ENCODE results near the gene TBC1D16.

The TBC1D16 gene

DNA sequence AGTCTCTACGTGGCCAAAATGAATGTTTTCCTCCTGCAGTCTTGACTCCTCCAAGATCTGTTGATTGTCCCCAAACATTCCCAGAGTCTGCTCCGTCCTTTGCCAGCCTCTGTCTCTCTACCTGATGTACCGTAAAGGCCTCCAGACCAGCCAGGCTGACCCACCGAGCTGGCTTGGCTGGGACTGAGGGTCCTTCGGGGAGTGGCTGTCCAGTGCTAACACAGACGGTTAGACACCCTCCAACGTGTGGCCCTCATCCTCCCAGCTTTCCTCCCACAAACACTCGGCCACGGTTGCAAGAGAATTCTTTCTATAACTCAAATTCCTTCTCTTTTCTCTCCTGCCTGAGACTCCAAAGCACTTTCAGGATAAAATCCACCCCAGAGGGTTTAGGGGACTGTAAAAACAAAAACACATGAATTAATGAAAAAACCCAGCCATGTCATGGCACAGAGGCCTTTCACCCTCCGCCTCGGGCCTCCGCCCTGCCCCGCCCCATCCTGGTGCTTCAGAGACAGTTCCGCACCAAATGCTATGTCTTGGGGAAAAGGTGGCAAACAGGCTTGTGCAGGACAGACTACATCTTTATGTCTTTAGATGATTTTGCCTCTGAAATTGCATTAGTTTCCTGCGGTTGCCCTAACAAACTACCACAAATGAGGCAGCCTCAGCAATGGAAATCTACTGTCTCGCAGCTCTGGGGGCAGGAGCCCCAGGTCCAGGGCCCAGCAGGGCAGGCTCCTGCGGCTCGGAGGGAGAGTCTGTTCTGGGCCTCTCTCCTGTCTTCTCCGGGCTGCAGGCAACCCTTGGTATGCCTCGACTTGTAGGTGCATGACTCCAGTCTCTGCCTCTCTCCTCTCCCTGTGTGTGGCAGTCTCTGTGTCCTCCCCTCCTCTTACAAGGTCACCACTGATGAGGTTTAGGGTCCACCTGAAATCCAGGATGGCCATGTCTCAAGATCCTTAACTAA, 124.0 kb downstream of the TBC1D16 start:
- Histone ChIP-seq H3K27me3 (ENCODE audit: control insufficient read depth, insufficient read depth, low read length) (no peaks in the 10 kb centered on the region), H3K4me3 (ENCODE audit: low read depth, low read length) (no peak overlapping the region), H3K9ac (ENCODE audit: low read length) (no peak overlapping the region), H3K9me3 (ENCODE audit: control insufficient read depth, insufficient read depth, low read depth, low read length) (no peaks in the 10 kb centered on the region), H3K4me1 (ENCODE audit: control insufficient read depth, insufficient read depth, low read length) (peaks cover 16% of the 10 kb centered on the region), H3K36me3 (ENCODE audit: control insufficient read depth, insufficient read depth, low read length) (no peaks in the 10 kb centered on the region), H3K27ac (ENCODE audit: low read depth, low read length) (no peak overlapping the region)

DNA sequence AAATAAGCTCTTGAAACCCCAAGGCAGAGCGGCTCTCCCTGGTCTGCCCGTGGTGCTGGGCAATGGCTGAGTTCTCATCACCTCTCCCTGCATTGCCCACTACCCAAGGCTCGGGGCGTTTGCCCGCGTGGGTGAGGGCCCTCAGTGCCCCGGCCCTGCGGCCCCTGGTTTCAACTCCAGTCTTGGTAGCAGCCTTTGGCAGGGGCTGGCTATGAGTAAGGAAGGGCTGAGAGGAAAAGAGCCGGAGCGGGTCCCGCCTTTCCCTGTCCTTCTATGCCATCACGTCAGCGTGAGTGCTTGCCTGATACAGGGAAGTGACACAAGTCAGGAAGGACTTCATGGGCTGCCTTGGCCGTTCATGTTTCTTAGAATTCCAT, 124.7 kb downstream of the TBC1D16 start:
- H3K27ac ChIP-seq (ENCODE audit: low read depth, low read length): no peak overlapping the region
- H3K27me3 ChIP-seq (ENCODE audit: control insufficient read depth, insufficient read depth, low read length): no peaks in the 10 kb centered on the region
- H3K4me1 ChIP-seq (ENCODE audit: control insufficient read depth, insufficient read depth, low read length): peaks cover 13% of the 10 kb centered on the region
- H3K4me3 ChIP-seq (ENCODE audit: low read depth, low read length): no peak overlapping the region
- no peaks in the 10 kb centered on the region for H3K9me3 ChIP-seq (ENCODE audit: control insufficient read depth, insufficient read depth, low read depth, low read length)
- H3K9ac ChIP-seq (ENCODE audit: low read length): no peak overlapping the region
- no peaks in the 10 kb centered on the region for H3K36me3 ChIP-seq (ENCODE audit: control insufficient read depth, insufficient read depth, low read length)

DNA sequence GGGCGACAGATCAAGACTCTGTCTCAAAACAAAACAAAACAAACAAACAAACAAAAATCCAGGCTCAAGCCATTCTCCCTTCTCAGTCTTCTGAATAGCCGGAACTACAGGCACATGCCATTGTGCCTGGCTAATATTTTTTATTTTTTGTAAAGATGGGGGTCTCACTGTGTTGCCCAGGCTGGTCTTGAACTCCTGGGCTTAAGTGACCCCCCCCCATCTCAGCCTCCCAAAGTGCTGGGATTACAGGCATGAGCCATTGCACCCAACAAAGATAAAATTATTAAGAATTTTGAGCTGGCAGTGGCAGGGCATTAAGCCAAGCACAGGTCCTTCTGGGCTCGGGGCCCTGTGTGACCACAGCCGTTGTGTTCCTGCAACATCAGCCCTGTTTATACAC, 126.6 kb downstream of the TBC1D16 start:
- H3K27ac ChIP-seq (ENCODE audit: low read depth, low read length): no peak overlapping the region
- peaks cover 11% of the 10 kb centered on the region; the same call in 1 of the 2 replicates for H3K27me3 ChIP-seq (ENCODE audit: control insufficient read depth, insufficient read depth, low read length)
- no peak overlapping the region for H3K9ac ChIP-seq (ENCODE audit: low read length)

DNA sequence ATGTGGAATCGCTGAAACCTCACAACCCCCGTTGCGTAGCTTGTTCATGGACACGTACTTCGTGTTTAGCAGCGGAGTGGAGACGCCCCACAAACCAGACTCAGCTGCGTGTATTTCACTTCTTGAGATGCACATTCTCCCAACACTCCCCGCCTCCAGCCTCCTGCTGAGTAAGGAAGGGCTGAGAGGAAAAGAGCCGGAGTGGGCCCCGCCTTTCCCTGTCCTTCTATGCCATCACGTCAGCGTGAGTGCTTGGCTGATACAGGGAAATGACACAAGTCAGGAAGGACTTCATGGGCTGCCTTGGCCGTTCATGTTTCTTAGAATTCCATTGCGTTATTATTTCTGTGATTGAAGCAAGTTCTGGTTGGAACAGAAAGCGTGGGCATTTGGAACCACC, 127.8 kb downstream of the TBC1D16 start:
- Histone ChIP-seq H3K4me3 (ENCODE audit: low read depth, low read length) (no peak overlapping the region), H3K9ac (ENCODE audit: low read length) (no peak overlapping the region), H3K4me1 (ENCODE audit: control insufficient read depth, insufficient read depth, low read length) (peaks cover 9% of the 10 kb centered on the region), H3K36me3 (ENCODE audit: control insufficient read depth, insufficient read depth, low read length) (no peaks in the 10 kb centered on the region), H3K27me3 (ENCODE audit: control insufficient read depth, insufficient read depth, low read length) (peaks cover 11% of the 10 kb centered on the region; the same call in 1 of the 2 replicates), H3K27ac (ENCODE audit: low read depth, low read length) (no peak overlapping the region), H3K9me3 (ENCODE audit: control insufficient read depth, insufficient read depth, low read depth, low read length) (no peaks in the 10 kb centered on the region)

More for the DNA sequence above, 126.6 kb downstream of the TBC1D16 start:
- Histone ChIP-seq H3K36me3 (ENCODE audit: control insufficient read depth, insufficient read depth, low read length) (no peaks in the 10 kb centered on the region), H3K4me1 (ENCODE audit: control insufficient read depth, insufficient read depth, low read length) (peaks cover 9% of the 10 kb centered on the region), H3K4me3 (ENCODE audit: low read depth, low read length) (no peak overlapping the region), H3K9me3 (ENCODE audit: control insufficient read depth, insufficient read depth, low read depth, low read length) (no peaks in the 10 kb centered on the region)

DNA sequence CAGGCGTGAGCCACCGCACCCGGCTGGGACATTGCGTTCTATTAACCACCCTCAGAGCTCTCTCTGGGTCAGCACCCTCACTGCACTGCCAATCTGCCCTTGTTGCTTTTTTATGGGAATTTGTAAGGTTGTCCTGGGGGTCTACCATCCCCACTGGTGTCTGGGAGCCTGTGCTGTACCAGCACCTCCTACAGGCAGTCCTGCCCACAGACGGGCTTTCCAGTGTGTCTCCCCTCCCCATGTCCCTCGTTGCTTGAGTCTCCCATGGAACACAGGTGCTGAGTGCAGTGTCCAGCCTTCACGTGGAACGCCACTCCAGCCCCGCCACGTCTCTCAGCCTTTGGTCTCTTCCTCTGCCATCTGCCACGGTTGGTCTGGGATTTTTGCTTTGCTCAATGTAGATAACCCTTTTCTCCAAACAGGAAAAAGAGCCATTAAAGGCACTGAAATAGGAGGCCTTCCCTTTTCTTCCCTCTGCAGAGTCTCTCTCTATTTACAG, 128.4 kb downstream of the TBC1D16 start:
- Histone ChIP-seq H3K9me3 (ENCODE audit: control insufficient read depth, insufficient read depth, low read depth, low read length) (no peaks in the 10 kb centered on the region), H3K27me3 (ENCODE audit: control insufficient read depth, insufficient read depth, low read length) (peaks cover 15% of the 10 kb centered on the region; the same call in 1 of the 2 replicates), H3K36me3 (ENCODE audit: control insufficient read depth, insufficient read depth, low read length) (no peaks in the 10 kb centered on the region), H3K4me1 (ENCODE audit: control insufficient read depth, insufficient read depth, low read length) (peaks cover 9% of the 10 kb centered on the region), H3K27ac (ENCODE audit: low read depth, low read length) (no peak overlapping the region), H3K9ac (ENCODE audit: low read length) (no peak overlapping the region), H3K4me3 (ENCODE audit: low read depth, low read length) (no peak overlapping the region)

DNA sequence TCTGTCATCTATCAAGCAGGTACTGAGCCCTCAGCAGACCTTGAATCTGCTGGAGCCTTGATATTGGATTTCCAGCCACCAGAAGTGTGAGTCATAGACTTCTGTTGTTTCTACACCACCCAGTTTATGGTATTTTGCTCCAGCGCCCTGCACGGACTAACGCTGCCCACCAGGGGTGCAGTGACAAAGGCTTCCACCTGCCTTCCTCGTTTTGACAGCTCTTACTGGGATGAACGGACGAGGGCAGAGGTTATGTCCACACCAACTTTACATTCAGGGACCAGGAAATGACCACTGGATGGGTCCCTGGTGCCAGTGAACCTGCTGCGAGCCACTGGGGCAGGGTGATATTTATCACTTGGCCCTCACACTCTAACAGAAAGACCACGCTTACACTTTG, 129.8 kb downstream of the TBC1D16 start:
- Histone ChIP-seq H3K27ac (ENCODE audit: low read depth, low read length) (no peak overlapping the region), H3K27me3 (ENCODE audit: control insufficient read depth, insufficient read depth, low read length) (peaks cover 27% of the 10 kb centered on the region; the same call in 1 of the 2 replicates), H3K9ac (ENCODE audit: low read length) (no peak overlapping the region), H3K4me3 (ENCODE audit: low read depth, low read length) (no peak overlapping the region), H3K4me1 (ENCODE audit: control insufficient read depth, insufficient read depth, low read length) (peaks cover 9% of the 10 kb centered on the region), H3K9me3 (ENCODE audit: control insufficient read depth, insufficient read depth, low read depth, low read length) (no peaks in the 10 kb centered on the region), H3K36me3 (ENCODE audit: control insufficient read depth, insufficient read depth, low read length) (no peaks in the 10 kb centered on the region)

DNA sequence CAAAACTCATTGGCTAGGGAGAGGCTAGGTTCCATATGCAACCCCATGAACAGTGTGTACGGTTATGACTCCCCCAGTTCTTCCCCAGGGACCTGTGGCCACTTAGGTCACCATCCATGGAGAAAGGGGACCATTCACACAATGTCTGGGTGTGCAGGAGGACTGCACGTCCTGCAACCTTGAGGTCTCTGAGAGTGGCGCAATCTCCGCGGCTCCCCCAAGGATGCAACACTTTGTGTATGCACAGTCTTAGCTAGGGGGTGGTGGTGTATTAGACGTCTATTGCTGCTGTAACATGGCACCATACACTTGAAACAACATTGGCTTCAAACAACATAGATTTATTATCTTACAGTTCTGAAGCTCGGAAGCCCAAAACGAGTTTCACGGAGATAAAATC, 130.8 kb downstream of the TBC1D16 start:
- Histone ChIP-seq H3K4me3 (ENCODE audit: low read depth, low read length) (no peak overlapping the region), H3K27ac (ENCODE audit: low read depth, low read length) (no peak overlapping the region), H3K4me1 (ENCODE audit: control insufficient read depth, insufficient read depth, low read length) (peaks cover 9% of the 10 kb centered on the region), H3K9ac (ENCODE audit: low read length) (no peak overlapping the region), H3K9me3 (ENCODE audit: control insufficient read depth, insufficient read depth, low read depth, low read length) (0 out of 2 replicates have a peak, but pooled peaks cover under 1% of the 10 kb centered on the region), H3K36me3 (ENCODE audit: control insufficient read depth, insufficient read depth, low read length) (no peaks in the 10 kb centered on the region), H3K27me3 (ENCODE audit: control insufficient read depth, insufficient read depth, low read length) (peaks cover 27% of the 10 kb centered on the region; the same call in 1 of the 2 replicates)

DNA sequence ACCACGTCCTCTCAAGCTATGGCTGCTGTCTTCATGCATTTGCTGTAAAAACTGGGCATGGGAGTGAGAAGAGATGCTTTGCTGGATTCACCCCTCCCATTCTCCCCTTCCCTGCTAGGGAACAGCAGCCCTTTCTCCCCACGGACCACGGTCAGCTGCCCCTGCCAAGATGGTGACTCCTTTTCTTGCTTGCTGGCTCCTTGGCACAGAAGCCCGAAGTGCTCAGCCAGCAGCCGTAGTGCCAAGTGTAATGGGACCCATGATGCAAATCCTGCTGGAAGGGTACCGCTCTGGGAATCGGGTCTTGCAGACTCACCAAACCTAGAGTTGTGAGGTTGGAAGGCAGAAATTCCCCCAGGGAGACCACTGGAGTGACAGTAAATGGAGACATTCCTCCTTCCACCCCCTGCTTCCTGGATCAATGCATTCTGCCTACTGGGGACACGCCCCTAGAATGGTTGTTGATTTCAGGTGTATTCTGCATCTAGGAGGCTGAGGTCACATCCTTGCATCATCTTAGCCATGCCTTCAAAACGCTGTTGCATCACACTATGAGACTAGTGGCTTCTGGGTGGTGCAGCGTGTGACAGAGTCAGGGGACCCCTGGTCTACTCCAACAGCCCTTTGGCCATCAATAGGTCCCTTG, 133.4 kb downstream of the TBC1D16 start:
- no peak overlapping the region for H3K9ac ChIP-seq (ENCODE audit: low read length)
- H3K4me1 ChIP-seq (ENCODE audit: control insufficient read depth, insufficient read depth, low read length): no peaks in the 10 kb centered on the region
- H3K27ac ChIP-seq (ENCODE audit: low read depth, low read length): no peak overlapping the region
- H3K4me3 ChIP-seq (ENCODE audit: low read depth, low read length): no peak overlapping the region
- H3K36me3 ChIP-seq (ENCODE audit: control insufficient read depth, insufficient read depth, low read length): no peaks in the 10 kb centered on the region
- H3K9me3 ChIP-seq (ENCODE audit: control insufficient read depth, insufficient read depth, low read depth, low read length): 0 out of 2 replicates have a peak, but pooled peaks cover 8% of the 10 kb centered on the region
- peaks cover 27% of the 10 kb centered on the region; the same call in 1 of the 2 replicates for H3K27me3 ChIP-seq (ENCODE audit: control insufficient read depth, insufficient read depth, low read length)

DNA sequence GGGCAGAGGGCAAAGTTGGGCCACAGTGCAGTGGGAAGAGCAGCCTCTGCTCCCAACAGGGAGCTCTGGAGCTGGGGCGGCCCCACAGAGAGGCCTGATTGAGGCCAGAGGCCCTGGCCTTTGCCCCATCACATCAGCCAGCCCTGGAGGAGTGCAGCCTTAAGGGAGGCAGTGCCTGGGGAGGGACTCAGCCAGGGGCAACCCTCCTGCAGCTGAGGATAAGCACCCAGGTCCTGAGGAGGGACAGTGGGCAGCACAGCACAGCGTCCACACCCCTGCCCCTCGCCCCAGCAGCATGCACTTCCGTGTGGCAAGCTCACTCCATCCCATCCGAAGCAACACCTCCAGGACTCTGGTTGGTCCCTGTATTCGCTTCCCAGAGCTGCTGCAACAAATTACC, 134.5 kb downstream of the TBC1D16 start:
- Histone ChIP-seq H3K27ac (ENCODE audit: low read depth, low read length) (no peak overlapping the region), H3K4me3 (ENCODE audit: low read depth, low read length) (no peak overlapping the region), H3K36me3 (ENCODE audit: control insufficient read depth, insufficient read depth, low read length) (no peaks in the 10 kb centered on the region), H3K4me1 (ENCODE audit: control insufficient read depth, insufficient read depth, low read length) (no peaks in the 10 kb centered on the region), H3K27me3 (ENCODE audit: control insufficient read depth, insufficient read depth, low read length) (peaks cover 27% of the 10 kb centered on the region; the same call in 1 of the 2 replicates), H3K9ac (ENCODE audit: low read length) (no peak overlapping the region), H3K9me3 (ENCODE audit: control insufficient read depth, insufficient read depth, low read depth, low read length) (0 out of 2 replicates have a peak, but pooled peaks cover 8% of the 10 kb centered on the region)

DNA sequence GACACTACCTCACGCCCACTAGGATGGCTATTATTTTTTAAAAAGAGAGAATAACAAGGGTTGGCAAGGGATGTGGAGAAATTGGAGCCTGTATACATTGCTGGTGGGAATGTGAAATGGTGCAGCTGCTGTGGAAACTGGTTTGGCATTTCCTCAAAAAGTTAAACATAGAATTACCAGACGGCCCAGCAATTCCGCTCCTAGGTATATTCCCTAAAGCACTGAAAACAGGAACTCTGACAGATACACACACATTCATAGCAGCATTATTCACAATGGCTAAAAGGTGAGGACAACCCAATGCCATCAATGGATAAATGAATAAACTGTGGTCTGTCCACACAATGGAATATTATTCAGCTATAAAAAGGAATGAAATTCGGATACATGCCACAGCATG, 136.1 kb downstream of the TBC1D16 start:
- Histone ChIP-seq H3K4me1 (ENCODE audit: control insufficient read depth, insufficient read depth, low read length) (no peaks in the 10 kb centered on the region), H3K36me3 (ENCODE audit: control insufficient read depth, insufficient read depth, low read length) (no peaks in the 10 kb centered on the region), H3K4me3 (ENCODE audit: low read depth, low read length) (no peak overlapping the region), H3K9ac (ENCODE audit: low read length) (no peak overlapping the region), H3K9me3 (ENCODE audit: control insufficient read depth, insufficient read depth, low read depth, low read length) (0 out of 2 replicates have a peak, but pooled peaks cover 8% of the 10 kb centered on the region), H3K27ac (ENCODE audit: low read depth, low read length) (no peak overlapping the region), H3K27me3 (ENCODE audit: control insufficient read depth, insufficient read depth, low read length) (peaks cover 19% of the 10 kb centered on the region; the same call in 1 of the 2 replicates)
